ENCODE measurements around the gene UTS2R.
"Not testable (repeated sequence)": the region's sequence is repeated elsewhere in the genome, so short reads cannot be mapped to it uniquely, and the experiment has no call there.

Gene UTS2R

DNA sequence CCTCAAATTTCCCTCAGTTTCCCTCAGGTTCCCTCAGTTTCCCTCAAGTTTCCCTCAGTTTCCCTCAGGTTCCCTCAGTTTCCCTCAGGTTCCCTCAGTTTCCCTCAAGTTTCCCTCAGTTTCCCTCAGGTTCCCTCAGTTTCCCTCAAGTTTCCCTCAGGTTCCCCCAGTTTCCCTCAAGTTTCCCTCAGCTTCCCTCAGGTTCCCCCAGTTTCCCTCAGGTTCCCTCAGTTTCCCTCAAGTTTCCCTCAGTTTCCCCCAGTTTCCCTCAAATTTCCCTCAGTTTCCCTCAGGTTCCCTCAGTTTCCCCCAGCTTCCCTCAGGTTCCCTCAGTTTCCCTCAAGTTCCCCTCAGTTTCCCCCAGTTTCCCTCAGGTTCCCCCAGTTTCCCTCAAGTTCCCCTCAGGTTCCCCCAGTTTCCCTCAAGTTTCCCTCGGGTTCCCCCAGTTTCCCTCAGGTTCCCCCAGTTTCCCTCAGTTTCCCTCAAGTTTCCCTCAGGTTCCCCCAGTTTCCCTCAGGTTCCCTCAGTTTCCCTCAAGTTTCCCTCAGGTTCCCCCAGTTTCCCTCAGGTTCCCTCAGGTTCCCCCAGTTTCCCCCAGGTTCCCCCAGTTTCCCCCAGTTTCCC lies 12.0 kb upstream of the UTS2R start:
- not testable (repeated sequence) for H2BK12ac ChIP-seq (ENCODE audit: low read length); H3K4ac ChIP-seq (ENCODE audit: low read length); H3K9me3 ChIP-seq (replicated peaks in 1 of 2; ENCODE audit: control insufficient read depth in 2 of 2, insufficient read depth in 1 of 2, low read depth in 1 of 2, low read length in 2 of 2); H3K79me1 ChIP-seq (ENCODE audit: low read depth, low read length); H2BK15ac ChIP-seq (ENCODE audit: low read length); H4K8ac ChIP-seq (ENCODE audit: low read depth, low read length); H3K27me3 ChIP-seq (ENCODE audit: control insufficient read depth in 3 of 3, insufficient read depth in 3 of 3, low read depth in 1 of 3, low read length in 3 of 3); H2BK5ac ChIP-seq (ENCODE audit: low read length); H2AK5ac ChIP-seq (ENCODE audit: low read depth, low read length); H3K14ac ChIP-seq (ENCODE audit: low read length); H3K27ac ChIP-seq (replicated peaks; ENCODE audit: low read length); H4K91ac ChIP-seq (ENCODE audit: low read depth, low read length, poor library complexity); H2BK120ac ChIP-seq (ENCODE audit: low read depth, low read length); H3K36me3 ChIP-seq (replicated peaks in 1 of 2; ENCODE audit: control insufficient read depth in 2 of 2, insufficient read depth in 2 of 2, low read length in 2 of 2); H3K9ac ChIP-seq (ENCODE audit: low read depth, low read length, poor library complexity); H3K4me3 ChIP-seq (ENCODE audit: low read length in 2 of 2); H3K18ac ChIP-seq (ENCODE audit: low read length); H3K23ac ChIP-seq (ENCODE audit: low read depth, low read length, poor library complexity); H3K4me2 ChIP-seq (ENCODE audit: insufficient read depth, low read length, poor library complexity, severe bottlenecking); H2AFZ ChIP-seq (ENCODE audit: low read length)
- peaks cover 8 to 11% of the 10 kb centered on the region in 2 donors for H3K4me1 ChIP-seq (ENCODE audit: control insufficient read depth in 2 of 2, insufficient read depth in 1 of 2, low read depth in 1 of 2, low read length in 2 of 2)
- WGBS, 2 donors (ENCODE audit: extremely low coverage in 2 of 2, insufficient read length in 2 of 2, insufficient replicate concordance in 1 of 2) = no CpG with 5 or more reads among the region's 1 CpG
- peak; percentile 65 for DNase-seq (ENCODE audit: low spot score)

DNA sequence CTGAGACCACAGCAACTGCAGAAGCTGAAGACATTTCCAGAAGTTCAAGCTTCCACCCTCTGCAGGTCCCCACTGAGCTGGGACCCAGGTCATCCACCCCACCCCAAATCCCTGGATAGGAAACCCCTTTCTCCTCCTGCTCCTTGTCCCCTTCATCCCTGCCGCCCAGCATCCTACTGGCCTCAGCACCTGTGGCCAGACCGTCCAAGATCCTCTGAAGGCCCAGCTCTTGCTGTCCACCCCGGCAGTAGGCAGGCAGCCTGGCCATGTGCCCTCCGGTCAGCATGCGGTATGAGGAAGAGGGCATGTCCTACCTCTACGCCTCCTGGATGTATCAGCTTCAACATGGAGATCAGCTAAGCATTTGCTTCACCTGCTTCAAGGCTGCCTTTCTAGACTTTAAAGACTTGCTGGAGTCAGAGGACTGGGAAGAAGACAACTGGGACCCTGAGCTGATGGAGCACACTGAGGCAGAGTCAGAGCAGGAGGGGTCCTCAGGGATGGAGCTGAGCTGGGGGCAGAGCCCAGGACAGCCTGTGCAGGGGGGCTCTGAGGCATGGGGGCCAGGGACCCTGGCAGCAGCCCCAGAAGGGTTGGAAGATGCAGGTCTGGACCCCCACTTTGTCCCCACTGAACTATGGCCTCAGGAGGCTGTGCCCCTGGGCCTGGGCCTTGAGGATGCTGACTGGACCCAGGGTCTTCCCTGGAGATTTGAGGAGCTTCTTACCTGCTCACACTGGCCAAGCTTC lies 9.5 kb upstream of the UTS2R start:
- WGBS, 2 donors (ENCODE audit: extremely low coverage in 2 of 2, insufficient read length in 2 of 2, insufficient replicate concordance in 1 of 2) = no CpG with 5 or more reads among the region's 6 CpGs
- H2BK15ac ChIP-seq (ENCODE audit: low read length) = no peak overlapping the region

DNA sequence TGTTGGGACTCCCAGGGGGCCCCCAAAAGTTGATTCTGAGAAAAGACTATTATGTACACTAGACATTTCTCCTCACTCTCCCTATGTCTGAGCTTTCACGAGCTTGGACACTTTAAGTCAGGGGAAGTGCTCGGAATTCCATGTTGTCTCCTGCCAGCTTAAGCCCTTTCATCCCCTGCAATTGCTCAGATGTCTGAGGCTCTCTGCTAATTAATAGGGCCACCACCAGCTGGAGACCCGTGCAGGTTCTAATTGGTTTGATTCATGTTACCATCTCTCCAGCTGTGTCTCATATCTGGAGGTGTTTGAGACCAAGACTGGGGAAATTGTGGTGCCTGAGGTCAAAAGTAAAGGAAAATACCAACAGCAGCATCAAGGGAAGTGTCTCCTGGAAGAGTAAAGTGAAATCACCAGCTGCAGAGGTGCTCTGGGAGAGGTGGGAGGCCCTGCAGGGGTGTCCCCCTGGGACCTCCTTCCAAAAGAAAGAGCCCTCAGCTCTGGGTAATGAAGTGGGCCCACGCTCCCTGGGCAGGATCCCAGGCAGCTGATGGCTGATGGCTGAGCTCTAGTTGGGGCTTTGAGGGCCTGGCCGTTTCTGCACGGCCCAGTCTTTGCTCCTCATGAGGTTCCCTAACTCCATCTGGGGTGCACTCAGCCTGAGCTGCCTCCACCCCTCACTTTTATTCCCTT lies 5.8 kb upstream of the UTS2R start:
- H3K4ac ChIP-seq (ENCODE audit: low read length) = no peak overlapping the region
- H2BK120ac ChIP-seq (ENCODE audit: low read depth, low read length) = no peak overlapping the region
- H3K79me1 ChIP-seq (ENCODE audit: low read depth, low read length) = no peaks in the 10 kb centered on the region
- H4K8ac ChIP-seq (ENCODE audit: low read depth, low read length) = no peak overlapping the region
- no peak overlapping the region for H2BK5ac ChIP-seq (ENCODE audit: low read length)
- H3K14ac ChIP-seq (ENCODE audit: low read length) = no peak overlapping the region
- H2BK15ac ChIP-seq (ENCODE audit: low read length) = no peak overlapping the region
- H3K36me3 ChIP-seq (replicated peaks in 1 of 2; ENCODE audit: control insufficient read depth in 2 of 2, insufficient read depth in 2 of 2, low read length in 2 of 2) = no peaks in the 10 kb centered on the region
- H3K23ac ChIP-seq (ENCODE audit: low read depth, low read length, poor library complexity) = no peak overlapping the region
- no peak overlapping the region for H3K27ac ChIP-seq (replicated peaks; ENCODE audit: low read length)
- H3K27me3 ChIP-seq (ENCODE audit: control insufficient read depth in 3 of 3, insufficient read depth in 3 of 3, low read depth in 1 of 3, low read length in 3 of 3) = peaks cover 0 to 12% (median 6%) of the 10 kb centered on the region in 3 experiments
- H4K91ac ChIP-seq (ENCODE audit: low read depth, low read length, poor library complexity) = no peak overlapping the region
- no CpG with 5 or more reads among the region's 6 CpGs for WGBS, 2 donors (ENCODE audit: extremely low coverage in 2 of 2, insufficient read length in 2 of 2, insufficient replicate concordance in 1 of 2)
- H3K9ac ChIP-seq (ENCODE audit: low read depth, low read length, poor library complexity) = no peak overlapping the region
- no peak overlapping the region for H3K4me2 ChIP-seq (ENCODE audit: insufficient read depth, low read length, poor library complexity, severe bottlenecking)
- H3K18ac ChIP-seq (ENCODE audit: low read length) = no peak overlapping the region
- H2AK5ac ChIP-seq (ENCODE audit: low read depth, low read length) = no peak overlapping the region
- no peak overlapping the region for H2BK12ac ChIP-seq (ENCODE audit: low read length)
- H3K4me1 ChIP-seq (ENCODE audit: control insufficient read depth in 2 of 2, insufficient read depth in 1 of 2, low read depth in 1 of 2, low read length in 2 of 2) = peaks cover 0 to 8% of the 10 kb centered on the region in 2 donors
- no peak overlapping the region for H2AFZ ChIP-seq (ENCODE audit: low read length)
- H3K4me3 ChIP-seq (ENCODE audit: low read length in 2 of 2) = no peak overlapping the region
- DNase-seq (ENCODE audit: low spot score) = no peak
- peaks cover 0 to 3% of the 10 kb centered on the region in 2 donors for H3K9me3 ChIP-seq (replicated peaks in 1 of 2; ENCODE audit: control insufficient read depth in 2 of 2, insufficient read depth in 1 of 2, low read depth in 1 of 2, low read length in 2 of 2)

More for the DNA sequence above, 9.5 kb upstream of the UTS2R start:
- Histone ChIP-seq H3K4ac (ENCODE audit: low read length) (no peak overlapping the region), H3K14ac (ENCODE audit: low read length) (no peak overlapping the region), H3K27me3 (ENCODE audit: control insufficient read depth in 3 of 3, insufficient read depth in 3 of 3, low read depth in 1 of 3, low read length in 3 of 3) (no peaks in the 10 kb centered on the region), H2BK120ac (ENCODE audit: low read depth, low read length) (no peak overlapping the region), H2BK5ac (ENCODE audit: low read length) (peak overlapping the region; percentile 93), H2AFZ (ENCODE audit: low read length) (no peak overlapping the region), H2BK12ac (ENCODE audit: low read length) (no peak overlapping the region), H3K4me1 (ENCODE audit: control insufficient read depth in 2 of 2, insufficient read depth in 1 of 2, low read depth in 1 of 2, low read length in 2 of 2) (peaks cover 8 to 11% of the 10 kb centered on the region in 2 donors), H3K9ac (ENCODE audit: low read depth, low read length, poor library complexity) (no peak overlapping the region), H3K9me3 (replicated peaks in 1 of 2; ENCODE audit: control insufficient read depth in 2 of 2, insufficient read depth in 1 of 2, low read depth in 1 of 2, low read length in 2 of 2) (no peaks in the 10 kb centered on the region), H3K4me2 (ENCODE audit: insufficient read depth, low read length, poor library complexity, severe bottlenecking) (no peak overlapping the region), H3K4me3 (ENCODE audit: low read length in 2 of 2) (peak overlapping the region in 1 of 2 donors; percentile 43), H2AK5ac (ENCODE audit: low read depth, low read length) (peak overlapping the region; percentile 41), H3K79me1 (ENCODE audit: low read depth, low read length) (no peaks in the 10 kb centered on the region), H3K27ac (replicated peaks; ENCODE audit: low read length) (no peak overlapping the region), H4K8ac (ENCODE audit: low read depth, low read length) (no peak overlapping the region), H4K91ac (ENCODE audit: low read depth, low read length, poor library complexity) (no peak overlapping the region), H3K18ac (ENCODE audit: low read length) (peak overlapping the region; percentile 46), H3K23ac (ENCODE audit: low read depth, low read length, poor library complexity) (peak overlapping the region; percentile 51), H3K36me3 (replicated peaks in 1 of 2; ENCODE audit: control insufficient read depth in 2 of 2, insufficient read depth in 2 of 2, low read length in 2 of 2) (no peaks in the 10 kb centered on the region)
- no peak for DNase-seq (ENCODE audit: low spot score)

DNA sequence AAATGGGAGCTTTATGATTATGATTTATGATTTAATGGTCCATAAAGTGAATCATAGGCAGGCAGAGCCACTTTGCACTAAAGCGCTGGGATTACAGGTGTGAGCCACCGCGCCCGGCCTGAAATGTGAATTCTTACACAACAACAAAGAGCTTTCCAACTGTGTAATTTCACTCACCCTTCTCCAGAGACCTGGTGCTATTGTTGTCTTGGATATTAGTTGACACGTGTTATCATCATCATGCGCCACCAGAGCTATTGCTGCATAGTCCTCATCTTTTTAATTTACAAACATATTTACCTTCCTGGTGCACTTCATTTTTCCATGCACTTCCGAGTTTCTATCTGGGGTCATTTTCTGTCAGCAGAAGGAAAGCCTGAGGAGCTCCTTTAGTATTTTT lies 4.8 kb upstream of the UTS2R start:
- no peak overlapping the region for H2BK5ac ChIP-seq (ENCODE audit: low read length)
- no peak overlapping the region for H2BK12ac ChIP-seq (ENCODE audit: low read length)
- H3K9me3 ChIP-seq (replicated peaks in 1 of 2; ENCODE audit: control insufficient read depth in 2 of 2, insufficient read depth in 1 of 2, low read depth in 1 of 2, low read length in 2 of 2) = peaks cover 0 to 3% of the 10 kb centered on the region in 2 donors
- peaks cover 2% of the 10 kb centered on the region for H3K79me1 ChIP-seq (ENCODE audit: low read depth, low read length)
- no peak overlapping the region for H2AK5ac ChIP-seq (ENCODE audit: low read depth, low read length)
- H2AFZ ChIP-seq (ENCODE audit: low read length) = no peak overlapping the region
- H3K27me3 ChIP-seq (ENCODE audit: control insufficient read depth in 3 of 3, insufficient read depth in 3 of 3, low read depth in 1 of 3, low read length in 3 of 3) = peaks cover 6 to 19% (median 15%) of the 10 kb centered on the region in 3 experiments
- H3K4ac ChIP-seq (ENCODE audit: low read length) = no peak overlapping the region
- DNase-seq (ENCODE audit: low spot score) = no peak
- no peak overlapping the region for H2BK15ac ChIP-seq (ENCODE audit: low read length)
- peaks cover 2 to 10% of the 10 kb centered on the region in 2 donors for H3K4me1 ChIP-seq (ENCODE audit: control insufficient read depth in 2 of 2, insufficient read depth in 1 of 2, low read depth in 1 of 2, low read length in 2 of 2)
- H3K18ac ChIP-seq (ENCODE audit: low read length) = no peak overlapping the region
- no peak overlapping the region for H2BK120ac ChIP-seq (ENCODE audit: low read depth, low read length)
- H3K23ac ChIP-seq (ENCODE audit: low read depth, low read length, poor library complexity) = no peak overlapping the region
- no peak overlapping the region for H3K27ac ChIP-seq (replicated peaks; ENCODE audit: low read length)
- no peak overlapping the region for H3K14ac ChIP-seq (ENCODE audit: low read length)
- WGBS, 2 donors (ENCODE audit: extremely low coverage in 2 of 2, insufficient read length in 2 of 2, insufficient replicate concordance in 1 of 2) = no CpG with 5 or more reads among the region's 7 CpGs
- no peak overlapping the region for H3K9ac ChIP-seq (ENCODE audit: low read depth, low read length, poor library complexity)
- no peak overlapping the region for H3K4me3 ChIP-seq (ENCODE audit: low read length in 2 of 2)
- H3K4me2 ChIP-seq (ENCODE audit: insufficient read depth, low read length, poor library complexity, severe bottlenecking) = no peak overlapping the region
- no peak overlapping the region for H4K91ac ChIP-seq (ENCODE audit: low read depth, low read length, poor library complexity)
- no peaks in the 10 kb centered on the region for H3K36me3 ChIP-seq (replicated peaks in 1 of 2; ENCODE audit: control insufficient read depth in 2 of 2, insufficient read depth in 2 of 2, low read length in 2 of 2)
- H4K8ac ChIP-seq (ENCODE audit: low read depth, low read length) = no peak overlapping the region

All from neuronal stem cell (in vitro differentiated cells).